SW480 (cell line): ENCODE data around the gene KDM5A.
"Not testable (repeated sequence)": the region's sequence is repeated elsewhere in the genome, so short reads cannot be mapped to it uniquely, and the experiment has no call there.

Experiments used
- DNase-seq: peaks from one replicate; pipeline ENCODE4 v3.0.0-alpha.2; 2016; ENCODE audit warnings: low spot score

Gene KDM5A

GRCh38 chr12:332581-333205 lies 56.4 kb downstream of the KDM5A start:
- DNase-seq, result no peak

DNA sequence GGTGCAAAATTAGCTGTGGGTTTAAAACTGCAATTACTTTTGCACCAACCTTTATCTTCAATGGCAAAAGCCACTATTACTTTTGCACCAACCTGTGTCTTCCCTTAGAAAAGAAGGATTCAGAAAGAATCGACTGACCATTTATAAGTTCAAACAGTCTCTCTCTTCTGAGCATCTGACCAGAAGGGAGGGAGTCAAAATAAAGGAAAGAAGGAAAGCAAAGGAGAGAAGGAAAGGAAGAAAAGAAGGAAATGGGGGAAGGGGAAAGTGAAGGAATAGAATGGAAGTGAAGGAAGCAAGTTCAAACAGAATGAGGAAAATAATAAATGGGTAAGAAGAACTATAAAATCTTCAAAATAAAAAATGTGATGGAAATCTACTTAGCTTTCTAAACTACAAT lies 57.8 kb downstream of the KDM5A start:
- no peak for DNase-seq

- no peak for DNase-seq
Measured at GRCh38 chr12:325906-326305, 63.2 kb downstream of the KDM5A start.

DNA sequence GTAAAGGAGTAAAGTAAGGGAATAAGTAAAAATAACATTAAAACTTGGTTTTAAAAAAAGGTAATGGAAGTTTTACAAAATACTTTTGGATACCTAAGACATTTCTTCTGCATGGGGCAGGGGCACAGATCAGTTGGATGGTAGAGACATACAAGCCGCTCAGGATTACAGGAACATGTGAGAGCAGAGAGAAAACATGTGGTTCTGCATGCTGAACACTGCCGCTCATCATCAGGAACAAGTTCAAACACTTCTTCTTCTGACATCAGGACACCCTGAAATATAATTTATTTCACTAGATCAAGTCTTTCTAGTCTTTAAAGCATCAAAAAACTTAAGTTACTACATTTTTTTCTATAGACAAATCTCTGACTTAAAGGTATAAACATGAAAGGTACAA lies 65.6 kb downstream of the KDM5A start:
- DNase-seq, result no peak

GRCh38 chr12:321606-322326 lies 67.4 kb downstream of the KDM5A start:
- peak; percentile 43 for DNase-seq

GRCh38 chr12:318759-319515 lies 70.2 kb downstream of the KDM5A start:
- no peak for DNase-seq

DNA sequence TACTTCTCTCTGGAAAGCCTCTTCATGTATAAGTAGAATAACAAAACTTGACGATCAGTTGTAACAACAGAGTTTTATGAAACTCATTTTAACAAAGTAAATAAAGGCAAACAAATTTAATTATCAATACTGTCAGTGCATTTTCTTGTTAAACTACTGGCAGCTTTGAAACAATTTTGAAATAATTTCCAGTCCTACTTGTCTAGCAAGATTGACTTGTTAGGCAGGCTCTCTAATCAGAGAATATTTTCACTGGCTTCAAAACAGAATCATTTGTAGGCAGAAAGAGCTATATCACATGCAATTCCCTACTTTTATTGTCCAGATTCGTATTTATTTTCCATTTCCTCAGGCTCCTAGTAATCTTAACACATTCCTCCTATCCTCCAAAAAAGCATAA lies 80.6 kb downstream of the KDM5A start:
- no peak for DNase-seq

DNA sequence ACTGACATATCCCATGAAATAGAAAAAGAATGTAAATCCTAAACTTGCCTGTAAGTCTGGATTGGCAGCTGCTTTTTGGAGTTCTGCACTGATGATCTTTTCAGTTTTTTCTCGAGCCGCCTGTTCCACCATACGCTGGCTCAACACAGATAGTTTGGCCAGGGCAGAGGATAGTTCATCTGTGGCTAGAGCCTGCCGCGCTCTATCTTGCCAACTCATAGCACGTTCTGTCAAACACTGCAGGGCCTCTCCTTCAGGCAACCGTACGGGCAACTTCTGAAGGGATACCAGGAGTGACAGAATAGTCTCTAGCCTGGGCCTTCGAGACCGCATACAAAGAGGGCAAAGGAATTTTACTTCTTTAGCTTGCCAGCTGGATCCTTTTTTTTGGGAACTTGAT lies 81.7 kb downstream of the KDM5A start:
- no peak for DNase-seq

DNA sequence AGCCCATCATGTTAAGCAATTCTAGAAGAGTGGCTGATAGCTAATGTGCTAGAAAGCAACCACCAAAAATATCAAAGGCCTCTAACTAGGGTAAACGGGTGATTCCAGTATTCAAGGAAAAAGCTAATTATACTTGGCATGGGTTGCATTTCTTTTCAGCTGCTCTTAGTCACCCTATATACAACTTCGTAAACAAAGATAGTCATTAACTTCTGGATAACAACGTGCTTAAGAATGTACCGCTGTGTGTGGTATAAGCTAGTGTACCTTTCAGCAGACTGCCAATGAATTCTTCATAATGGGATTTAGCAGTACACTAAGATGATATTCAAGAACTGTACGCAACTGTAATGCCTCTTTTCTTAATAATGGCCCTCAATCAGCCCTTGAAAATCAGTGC lies 84.3 kb downstream of the KDM5A start:
- DNase-seq, result no peak

DNA sequence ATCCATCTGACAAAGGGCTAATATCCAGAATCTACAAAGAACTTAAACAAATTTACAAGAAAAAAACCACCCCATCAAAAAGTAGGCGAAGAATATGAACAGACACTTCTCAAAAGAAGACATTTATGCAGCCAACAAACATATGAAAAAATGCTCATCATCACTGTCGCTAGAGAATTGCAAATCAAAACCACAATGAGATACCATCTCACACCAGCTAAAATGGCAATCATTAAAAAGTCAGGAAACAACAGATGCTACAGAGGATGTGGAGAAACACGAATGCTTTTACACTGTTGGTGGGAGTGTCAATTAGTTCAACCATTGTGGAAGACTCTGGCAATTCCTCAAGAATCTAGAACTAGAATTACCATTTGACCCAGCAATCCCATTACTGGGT lies 86.4 kb downstream of the KDM5A start:
- not testable (repeated sequence) for DNase-seq

GRCh38 chr12:300166-300565 lies 89.0 kb downstream of the KDM5A start:
- not testable (repeated sequence) for DNase-seq

DNA sequence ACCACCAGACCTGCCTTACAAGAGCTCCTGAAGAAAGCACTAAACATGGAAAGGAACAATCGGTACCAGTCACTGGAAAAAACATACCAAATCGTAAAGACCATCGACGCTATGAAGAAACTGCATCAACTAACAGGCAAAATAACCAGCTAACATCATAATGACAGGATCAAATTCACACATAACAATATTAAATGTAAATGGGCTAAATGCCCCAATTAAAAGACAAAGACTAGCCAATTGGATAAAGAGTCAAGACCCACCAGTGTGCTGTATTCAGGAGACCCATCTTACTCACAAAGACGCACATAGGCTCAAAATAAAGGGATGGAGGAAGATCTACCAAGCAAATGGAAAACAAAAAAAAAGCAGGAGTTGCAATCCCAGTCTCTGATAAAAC lies 89.6 kb downstream of the KDM5A start:
- not testable (repeated sequence) for DNase-seq

- not testable (repeated sequence) for DNase-seq
Measured at GRCh38 chr12:298059-298458, 91.1 kb downstream of the KDM5A start.

GRCh38 chr12:295132-295531 lies 94.0 kb downstream of the KDM5A start:
- DNase-seq, result no peak

DNA sequence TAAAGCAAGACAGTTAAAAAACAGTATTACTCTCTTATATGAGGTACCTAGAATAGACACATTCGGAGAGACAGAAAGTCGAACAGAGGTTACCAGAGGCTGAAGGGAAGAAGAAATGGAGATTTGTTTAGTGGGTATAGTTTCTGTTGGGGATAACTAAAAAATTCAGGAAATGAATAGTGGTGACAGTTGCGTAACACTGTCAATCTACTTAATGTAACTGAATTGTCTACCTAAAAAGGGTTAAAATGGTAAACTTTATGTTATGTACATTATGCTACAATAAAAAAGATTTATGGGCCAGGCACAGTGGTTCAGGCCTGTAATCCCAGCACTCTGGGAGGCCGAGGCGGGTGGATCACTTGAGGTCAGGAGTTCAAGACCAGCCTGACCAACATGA lies 95.9 kb downstream of the KDM5A start:
- no peak for DNase-seq

GRCh38 chr12:292186-292585 lies 96.9 kb downstream of the KDM5A start:
- no peak for DNase-seq

DNA sequence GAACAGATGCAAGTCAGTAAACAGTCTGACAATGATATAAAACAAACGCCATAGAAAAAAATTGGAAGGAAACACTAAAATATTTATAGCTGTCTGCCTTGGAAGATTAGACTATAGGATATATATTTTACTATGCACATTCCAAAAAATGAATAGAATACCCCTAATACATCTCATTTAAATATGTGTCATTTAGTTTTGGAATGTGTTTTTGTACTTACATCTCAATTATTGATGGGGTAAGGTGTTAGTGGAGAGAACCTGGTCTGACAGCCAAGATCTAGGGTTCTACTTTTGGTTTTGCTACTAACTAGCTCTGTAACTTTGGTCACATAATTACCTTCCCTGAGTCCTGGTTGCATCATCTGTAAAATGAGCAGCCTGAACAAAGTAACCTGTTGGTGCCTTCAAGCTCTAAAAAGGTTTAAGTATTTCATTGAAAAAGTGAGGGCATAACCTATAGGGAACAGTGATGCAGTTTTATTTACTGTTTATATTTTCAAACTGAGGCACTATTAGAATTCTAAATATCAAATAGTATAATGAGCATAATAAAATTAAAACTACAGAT lies 97.9 kb downstream of the KDM5A start:
- peak; percentile 29 for DNase-seq

DNA sequence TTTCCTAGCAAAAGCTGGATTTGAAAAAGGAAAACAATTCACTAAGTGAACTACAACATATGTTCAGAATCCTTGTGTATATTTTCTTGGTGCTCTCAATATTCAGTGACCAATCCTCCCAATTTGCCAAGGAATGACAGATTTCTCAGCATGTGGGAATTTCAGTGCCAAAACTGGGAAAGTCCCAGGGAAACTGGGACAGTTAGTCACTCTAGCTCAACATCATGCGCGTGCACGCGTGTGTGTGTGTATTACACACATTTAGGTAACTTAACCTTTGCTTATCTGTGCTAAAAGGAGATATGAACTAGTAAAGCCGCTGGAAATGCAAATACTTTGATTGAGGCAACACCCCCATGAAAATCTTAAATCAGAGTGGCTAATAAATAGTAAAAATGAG lies 100.4 kb downstream of the KDM5A start:
- no peak for DNase-seq

DNA sequence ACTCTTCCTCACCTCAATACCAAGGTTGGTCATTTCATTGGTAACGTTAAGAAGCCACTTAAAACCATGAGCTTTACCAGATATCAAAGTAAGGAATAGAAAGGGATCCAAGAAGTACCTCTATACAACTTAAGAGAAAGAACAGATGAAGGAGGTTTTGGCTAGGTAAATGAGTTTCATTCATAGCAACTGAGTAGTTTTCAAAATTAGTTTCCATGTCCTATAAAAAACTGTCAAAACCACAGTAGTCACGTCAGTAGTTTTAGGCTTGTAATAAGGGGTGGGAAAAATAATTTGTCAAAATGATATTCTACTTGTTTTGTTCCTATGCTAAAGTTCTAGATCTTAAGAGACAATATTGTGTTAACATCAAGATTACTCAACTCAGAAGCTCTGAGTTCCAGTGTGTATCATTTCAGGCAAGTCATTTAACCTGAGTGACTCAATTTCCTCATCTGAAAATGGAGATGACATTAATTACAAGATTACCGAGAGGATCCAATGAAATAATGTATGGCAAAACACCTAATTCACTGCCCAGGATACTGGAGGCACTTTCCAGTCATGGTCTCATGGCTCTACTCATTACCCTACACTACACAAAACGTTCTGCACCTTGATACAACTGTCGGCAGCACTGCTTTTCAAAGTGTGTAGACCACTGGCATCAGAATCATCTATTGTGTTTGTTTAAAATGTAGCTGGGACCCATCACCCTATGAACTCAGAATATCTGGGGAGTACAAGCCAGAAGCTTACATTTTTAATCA lies 102.4 kb downstream of the KDM5A start:
- no peak for DNase-seq

DNA sequence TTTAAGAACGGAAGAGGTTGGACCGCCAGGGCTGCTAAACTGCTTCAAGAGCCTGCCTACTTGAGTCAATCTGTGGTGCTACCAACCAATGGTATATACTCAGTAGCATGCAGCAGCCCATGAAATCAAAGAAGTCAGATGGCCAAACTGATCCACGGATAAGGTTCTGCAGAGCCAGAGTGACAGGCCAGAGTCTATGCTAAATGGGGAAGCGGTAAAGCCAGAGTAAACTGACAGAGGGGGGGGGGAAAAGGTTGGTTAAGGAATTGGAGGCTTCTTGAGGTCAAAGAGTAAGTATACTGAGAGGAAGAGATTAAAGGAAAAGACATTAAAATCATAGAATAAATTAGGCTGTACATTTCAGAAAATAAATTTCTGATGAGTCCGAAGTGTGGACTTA lies 111.1 kb downstream of the KDM5A start:
- no peak for DNase-seq

- no peak for DNase-seq
Measured at GRCh38 chr12:275812-276211, 113.3 kb downstream of the KDM5A start.

DNA sequence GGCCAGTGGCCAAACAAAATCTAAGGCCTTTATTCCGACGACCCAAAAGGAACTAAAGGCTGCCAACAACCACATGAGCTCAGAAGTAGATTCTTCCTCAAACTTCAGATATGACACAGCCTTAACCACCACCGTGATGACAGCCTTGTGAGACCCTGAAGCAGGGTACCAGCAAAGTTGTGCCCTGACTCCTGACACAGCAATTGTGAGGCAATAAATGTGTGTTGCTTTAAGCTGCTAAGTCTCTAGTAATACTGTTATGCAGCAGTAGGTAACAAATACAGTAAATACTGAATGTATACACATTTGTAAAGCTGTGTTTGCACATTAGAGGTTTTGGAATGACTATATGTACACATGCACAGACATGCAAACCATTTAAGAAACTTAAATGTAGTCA lies 115.7 kb downstream of the KDM5A start:
- no peak for DNase-seq
